HEK293 (cell line): Measurements from ENCODE around the gene SERPINA1.

Source experiments
- CTCF ChIA-PET: fragments of 350-600 bp; formaldehyde crosslinking; extraction: SDS; loops from one replicate; lab custom pipeline; 2021; ENCODE audit warnings: antibody characterized with exemption; lab: Yijun Ruan, JAX
- POLR2A ChIA-PET: fragments of 300-600 bp; formaldehyde crosslinking; extraction: SDS; loops from one replicate; lab custom pipeline; 2020; ENCODE audit warnings: antibody characterized with exemption, inconsistent platforms; lab: Yijun Ruan, JAX
- H3K27ac ChIP-seq: fragments of 200-500 bp; sonication (Bioruptor generic); 2 replicates; pipeline ENCODE4 v1.5.1; 2014; ENCODE audit warnings: low read depth, low read length, control low read depth, inconsistent platforms; ENCODE audit errors: extremely low read depth
- H3K36me3 ChIP-seq, 2 experiments: fragments of 200-500 bp in 1 of 2; sonication (Bioruptor generic) in 1 of 2; 1 replicate in 1 of 2; 2 replicates in 1 of 2; pipeline ENCODE4 v1.5.1; 2014 to 2017; ENCODE audit warnings: inconsistent platforms in 2 of 2, low read length in 2 of 2; ENCODE audit not compliant: control insufficient read depth in 2 of 2, insufficient read depth in 1 of 2
- H3K4me1 ChIP-seq: fragments of 200-500 bp; sonication (Bioruptor generic); 2 replicates; pipeline ENCODE4 v1.5.1; 2014; ENCODE audit warnings: mild to moderate bottlenecking, low read length, inconsistent platforms; ENCODE audit not compliant: control insufficient read depth, insufficient read depth
- H3K4me3 ChIP-seq: 2 replicates; pipeline ENCODE4 v1.5.1; 2011; ENCODE audit warnings: low read depth, mild to moderate bottlenecking, control low read depth, low read length, moderate library complexity
- H3K9me3 ChIP-seq: fragments of 200-500 bp; sonication (Bioruptor generic); 2 replicates; pipeline ENCODE4 v1.5.1; 2014; ENCODE audit warnings: low read depth, low read length, inconsistent platforms; ENCODE audit not compliant: control insufficient read depth, insufficient read depth
- IKZF3 ChIP-seq: fragments of 450-650 bp; IDR thresholded peaks from 2 replicates; pipeline ENCODE4 v1.5.0; 2018; ENCODE audit warnings: missing biosample characterization, mild to moderate bottlenecking, missing genetic modification characterization, moderate library complexity
- PRDM1 ChIP-seq: fragments of 450-650 bp; formaldehyde crosslinking; IDR thresholded peaks from 2 replicates; pipeline ENCODE4; 2016; ENCODE audit warnings: missing biosample characterization, missing genetic modification characterization
- ZNF10 ChIP-seq: fragments of 450-650 bp; formaldehyde crosslinking; IDR thresholded peaks from 2 replicates; pipeline ENCODE4 v1.5.1; 2017; ENCODE audit warnings: missing biosample characterization, missing genetic modification characterization
- ZNF350 ChIP-seq: fragments of 450-650 bp; formaldehyde crosslinking; IDR thresholded peaks from 2 replicates; pipeline ENCODE4 v1.5.0; 2017; ENCODE audit warnings: missing biosample characterization, mild to moderate bottlenecking, missing genetic modification characterization
- ZNF354C ChIP-seq: fragments of 450-650 bp; formaldehyde crosslinking; IDR thresholded peaks from 2 replicates; pipeline ENCODE4 v1.5.1; 2016; ENCODE audit warnings: missing biosample characterization, missing genetic modification characterization, low read depth, borderline replicate concordance
- ZNF426 ChIP-seq: fragments of 450-650 bp; formaldehyde crosslinking; IDR thresholded peaks from 2 replicates; pipeline ENCODE4 v1.5.1; 2017; ENCODE audit warnings: missing biosample characterization, missing genetic modification characterization, mild to moderate bottlenecking, inconsistent platforms, moderate library complexity
- ZNF501 ChIP-seq: fragments of 450-650 bp; formaldehyde crosslinking; IDR thresholded peaks from 2 replicates; pipeline ENCODE4 v1.5.1; 2016; ENCODE audit warnings: missing biosample characterization, missing genetic modification characterization
- ZNF555 ChIP-seq: fragments of 450-650 bp; formaldehyde crosslinking; conservative IDR thresholded peaks from 2 replicates; pipeline ENCODE4 v1.5.1; 2017; ENCODE audit warnings: missing biosample characterization, mild to moderate bottlenecking, missing genetic modification characterization, inconsistent platforms
- ZNF747 ChIP-seq: fragments of 450-650 bp; formaldehyde crosslinking; IDR thresholded peaks from 2 replicates; pipeline ENCODE4 v1.5.1; 2016; ENCODE audit warnings: missing biosample characterization, missing genetic modification characterization
- ZNF768 ChIP-seq: fragments of 450-650 bp; formaldehyde crosslinking; IDR thresholded peaks from 2 replicates; pipeline ENCODE4 v1.5.1; 2018; ENCODE audit warnings: missing biosample characterization, mild to moderate bottlenecking, missing genetic modification characterization
- ZSCAN30 ChIP-seq: fragments of 450-650 bp; IDR thresholded peaks from 2 replicates; pipeline ENCODE4 v1.5.1; 2018; ENCODE audit warnings: missing biosample characterization, mild to moderate bottlenecking, missing genetic modification characterization, moderate library complexity
- TF ChIP-seq, protein P1 (sequence below): fragments of 450-650 bp; formaldehyde crosslinking; IDR thresholded peaks from 2 replicates; pipeline ENCODE4 v1.5.1; 2016; ENCODE audit warnings: missing biosample characterization, missing genetic modification characterization
- TF ChIP-seq, protein P2 (sequence below): fragments of 450-650 bp; formaldehyde crosslinking; IDR thresholded peaks from 2 replicates; pipeline ENCODE4 v1.5.1; 2016; ENCODE audit warnings: missing biosample characterization, missing genetic modification characterization
- TF ChIP-seq, protein P3 (sequence below): fragments of 450-650 bp; formaldehyde crosslinking; IDR thresholded peaks from 2 replicates; pipeline ENCODE4 v1.5.1; 2016; ENCODE audit warnings: missing biosample characterization, missing genetic modification characterization
- TF ChIP-seq, protein P4 (sequence below): fragments of 450-650 bp; formaldehyde crosslinking; IDR thresholded peaks from 2 replicates; pipeline ENCODE4 v1.5.1; 2016; ENCODE audit warnings: missing biosample characterization, missing genetic modification characterization
- TF ChIP-seq, protein P5 (sequence below): fragments of 450-650 bp; formaldehyde crosslinking; IDR thresholded peaks from 2 replicates; pipeline ENCODE4 v1.5.1; 2016; ENCODE audit warnings: missing biosample characterization, missing genetic modification characterization

SERPINA1 gene

DNA sequence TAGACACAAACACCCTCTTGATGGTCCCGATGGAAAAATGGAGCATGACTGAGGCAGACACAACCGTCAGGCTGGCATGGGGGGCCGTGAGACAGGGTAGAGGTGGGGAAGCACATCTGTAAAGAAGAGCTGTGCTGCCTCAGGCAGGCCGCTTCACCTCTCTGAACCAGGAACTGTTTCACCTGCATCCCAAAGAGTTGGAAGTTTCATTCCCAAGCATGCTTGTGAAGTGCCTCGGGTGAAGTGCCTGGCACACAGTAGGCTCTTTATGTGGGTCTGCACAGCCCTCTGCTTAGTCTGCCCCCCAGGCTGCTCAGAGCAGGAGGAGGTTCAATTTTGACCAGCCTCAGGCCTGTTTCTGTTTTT is 685 bp upstream of the SERPINA1 start:
- Histone ChIP-seq H3K4me3 (no peak overlapping the region), H3K9me3 (no peaks in the 10 kb centered on the region), H3K27ac (no peak overlapping the region), H3K4me1 (no peaks in the 10 kb centered on the region), H3K36me3 (no peaks in the 10 kb centered on the region)
- CTCF ChIA-PET, result no interaction called here
- TF ChIP-seq ZNF426 (tag by site-specific recombination) (no peak), ZNF768 (tag by site-specific recombination) (0 out of 2 replicates have a peak, but pooled peaks have one; percentile 52), IKZF3 (tag by site-specific recombination) (no peak)
- POLR2A ChIA-PET, result no interaction called here

DNA sequence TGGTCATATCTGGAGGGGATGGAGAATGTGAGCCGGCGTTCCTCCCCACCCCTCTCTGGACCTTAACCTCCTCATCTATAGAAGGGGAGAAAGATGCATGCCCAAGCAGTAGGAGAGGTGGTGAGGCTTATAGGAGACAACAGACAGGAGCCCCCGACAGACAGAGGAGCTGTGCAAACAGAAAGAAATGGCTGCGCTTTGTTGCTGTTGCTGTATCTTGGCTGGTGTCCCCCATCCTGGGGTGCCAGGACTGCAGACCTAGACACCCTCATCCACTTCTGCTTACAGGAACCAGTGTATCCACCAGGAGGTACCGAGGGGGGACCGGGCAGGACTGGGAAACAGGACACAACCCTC is 397 bp downstream of the SERPINA1 start:
- no peak overlapping the region for H3K27ac ChIP-seq
- no peak overlapping the region for H3K4me3 ChIP-seq
- ChIA-PET POLR2A (no interaction called here), CTCF (no interaction called here)
- no peak for TF ChIP-seq ZNF747 (tag by site-specific recombination)
- no peak for TF ChIP-seq ZSCAN30
- no peak for TF ChIP-seq ZNF555
- TF ChIP-seq, protein P1, sequence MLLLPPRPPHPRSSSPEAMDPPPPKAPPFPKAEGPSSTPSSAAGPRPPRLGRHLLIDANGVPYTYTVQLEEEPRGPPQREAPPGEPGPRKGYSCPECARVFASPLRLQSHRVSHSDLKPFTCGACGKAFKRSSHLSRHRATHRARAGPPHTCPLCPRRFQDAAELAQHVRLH, result no peak
- TF ChIP-seq, protein P2, sequence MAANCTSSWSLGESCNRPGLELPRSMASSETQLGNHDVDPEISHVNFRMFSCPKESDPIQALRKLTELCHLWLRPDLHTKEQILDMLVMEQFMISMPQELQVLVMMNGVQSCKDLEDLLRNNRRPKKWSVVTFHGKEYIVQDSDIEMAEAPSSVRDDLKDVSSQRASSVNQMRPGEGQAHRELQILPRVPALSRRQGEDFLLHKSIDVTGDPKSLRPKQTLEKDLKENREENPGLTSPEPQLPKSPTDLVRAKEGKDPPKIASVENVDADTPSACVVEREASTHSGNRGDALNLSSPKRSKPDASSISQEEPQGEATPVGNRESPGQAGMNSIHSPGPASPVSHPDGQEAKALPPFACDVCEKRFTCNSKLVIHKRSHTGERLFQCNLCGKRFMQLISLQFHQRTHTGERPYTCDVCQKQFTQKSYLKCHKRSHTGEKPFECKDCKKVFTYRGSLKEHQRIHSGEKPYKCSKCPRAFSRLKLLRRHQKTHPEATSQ, result no peak
- no peaks in the 10 kb centered on the region for H3K9me3 ChIP-seq
- H3K36me3 ChIP-seq, result no peaks in the 10 kb centered on the region
- no peaks in the 10 kb centered on the region for H3K4me1 ChIP-seq

DNA sequence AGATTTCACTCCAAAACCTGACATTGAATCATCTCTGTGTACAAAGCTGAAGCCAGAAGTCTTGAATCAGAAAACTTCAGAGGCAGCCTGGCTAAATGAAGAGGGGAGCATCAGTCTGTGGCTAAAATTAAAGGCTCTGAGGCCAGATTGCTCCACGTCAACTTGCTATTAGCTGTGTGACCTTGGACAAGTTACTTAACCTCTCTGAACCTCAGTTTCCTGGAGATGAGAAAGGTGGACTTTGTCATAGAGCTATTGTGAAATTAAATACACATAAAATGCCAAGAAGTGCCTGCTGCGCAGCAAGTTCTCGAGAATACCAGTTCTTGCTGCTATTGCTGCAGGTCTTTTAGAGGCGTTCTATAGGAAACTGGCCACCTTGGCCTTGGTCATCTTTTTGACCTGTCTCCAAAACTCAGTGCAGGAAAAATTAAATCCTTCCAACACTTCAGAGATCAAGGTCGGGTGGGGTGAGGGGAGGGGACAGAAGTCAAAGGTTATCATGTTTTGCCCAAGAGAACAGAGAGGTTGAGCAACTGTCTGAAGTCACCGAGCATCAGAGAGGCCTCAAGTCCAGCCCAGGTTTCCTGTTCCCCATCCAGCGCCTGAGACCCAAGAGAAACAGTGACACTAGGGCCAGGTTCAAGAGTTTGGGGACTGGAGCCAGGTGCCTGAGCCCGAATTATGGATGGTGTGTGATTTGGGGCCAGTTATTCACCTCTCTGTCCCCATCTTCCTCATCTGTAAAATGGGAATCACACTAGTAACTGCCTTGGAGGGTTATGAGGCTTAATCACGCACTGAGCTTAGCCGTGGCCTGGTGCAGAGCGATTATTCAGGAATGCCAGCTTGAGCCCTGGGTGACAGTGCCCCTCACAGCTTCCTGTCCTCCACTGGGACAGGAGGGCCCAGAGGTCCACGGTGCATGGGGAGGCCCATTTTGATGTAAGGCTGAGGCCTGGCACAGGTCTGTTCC is 1.1 kb downstream of the SERPINA1 start:
- ChIA-PET POLR2A (no interaction called here), CTCF (interaction anchor here (0.6 to 1.2 kb wide), 2 partner anchors 14 to 715 kb away, joined by 3 read pairs; no protein-coding TSS in a partner anchor)
- H3K4me1 ChIP-seq, result no peaks in the 10 kb centered on the region
- no peak overlapping the region for H3K4me3 ChIP-seq
- no peaks in the 10 kb centered on the region for H3K36me3 ChIP-seq
- TF ChIP-seq ZNF768 (tag by site-specific recombination) (peak; percentile 71), ZNF354C (tag by site-specific recombination) (no peak)
- H3K27ac ChIP-seq, result no peak overlapping the region
- no peaks in the 10 kb centered on the region for H3K9me3 ChIP-seq

DNA sequence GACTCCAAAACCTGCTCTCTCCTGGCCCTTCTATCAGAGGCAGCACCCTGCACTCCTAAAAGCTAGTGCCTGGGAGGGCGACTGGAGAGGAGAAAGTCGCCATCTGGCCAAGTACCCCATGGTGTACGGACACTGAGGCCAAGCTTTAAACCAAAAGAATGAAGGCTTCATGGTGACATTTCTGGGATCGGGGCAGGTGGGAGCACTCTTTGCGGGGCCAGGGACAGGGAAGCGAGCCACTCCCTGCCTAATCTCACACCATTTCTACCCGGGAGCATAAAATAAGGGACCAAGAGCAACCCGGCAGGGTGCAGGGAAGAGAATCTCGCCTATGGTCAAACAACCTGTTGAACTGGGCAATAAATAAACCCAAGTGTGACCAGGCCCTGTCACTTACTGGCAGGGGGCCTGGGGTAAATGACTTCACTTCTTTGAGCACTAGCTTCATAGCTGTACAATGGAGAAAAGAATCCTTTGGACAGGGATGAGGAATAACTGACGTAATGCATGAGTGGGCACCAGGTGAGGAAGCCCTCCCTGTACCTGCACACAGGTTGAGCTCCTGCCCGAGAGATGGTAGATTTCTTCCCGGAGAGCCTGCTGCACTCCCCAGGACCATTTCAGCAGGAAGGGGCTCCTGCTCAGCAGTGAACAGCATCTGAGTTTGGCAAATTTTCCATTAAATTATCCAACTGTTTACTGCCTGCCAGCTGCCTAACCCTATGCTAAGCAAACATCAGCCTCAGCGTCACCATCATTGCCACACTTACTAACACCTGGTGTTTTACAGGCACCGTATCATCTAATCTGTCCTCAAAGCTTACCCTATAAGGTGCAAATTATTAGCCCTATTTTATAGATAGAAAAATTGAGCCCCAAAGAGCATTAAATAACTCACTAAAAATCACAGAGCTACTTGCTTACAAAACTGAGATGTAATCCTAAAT is 2.0 kb downstream of the SERPINA1 start:
- H3K9me3 ChIP-seq, result no peaks in the 10 kb centered on the region
- no peaks in the 10 kb centered on the region for H3K4me1 ChIP-seq
- ChIA-PET POLR2A (no interaction called here), CTCF (interaction anchor here (0.6 to 1.2 kb wide), 2 partner anchors 13 to 716 kb away, joined by 3 read pairs; no protein-coding TSS in a partner anchor)
- H3K36me3 ChIP-seq, result no peaks in the 10 kb centered on the region
- H3K4me3 ChIP-seq, result no peak overlapping the region
- H3K27ac ChIP-seq, result no peak overlapping the region
- no peak for TF ChIP-seq ZNF350
- no peak for TF ChIP-seq ZNF501 (tag by site-specific recombination)
- TF ChIP-seq, protein P3, sequence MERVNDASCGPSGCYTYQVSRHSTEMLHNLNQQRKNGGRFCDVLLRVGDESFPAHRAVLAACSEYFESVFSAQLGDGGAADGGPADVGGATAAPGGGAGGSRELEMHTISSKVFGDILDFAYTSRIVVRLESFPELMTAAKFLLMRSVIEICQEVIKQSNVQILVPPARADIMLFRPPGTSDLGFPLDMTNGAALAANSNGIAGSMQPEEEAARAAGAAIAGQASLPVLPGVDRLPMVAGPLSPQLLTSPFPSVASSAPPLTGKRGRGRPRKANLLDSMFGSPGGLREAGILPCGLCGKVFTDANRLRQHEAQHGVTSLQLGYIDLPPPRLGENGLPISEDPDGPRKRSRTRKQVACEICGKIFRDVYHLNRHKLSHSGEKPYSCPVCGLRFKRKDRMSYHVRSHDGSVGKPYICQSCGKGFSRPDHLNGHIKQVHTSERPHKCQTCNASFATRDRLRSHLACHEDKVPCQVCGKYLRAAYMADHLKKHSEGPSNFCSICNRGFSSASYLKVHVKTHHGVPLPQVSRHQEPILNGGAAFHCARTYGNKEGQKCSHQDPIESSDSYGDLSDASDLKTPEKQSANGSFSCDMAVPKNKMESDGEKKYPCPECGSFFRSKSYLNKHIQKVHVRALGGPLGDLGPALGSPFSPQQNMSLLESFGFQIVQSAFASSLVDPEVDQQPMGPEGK, result no peak
- TF ChIP-seq PRDM1 (tag by site-specific recombination), result no peak
- TF ChIP-seq ZNF10 (tag by site-specific recombination), result no peak
- TF ChIP-seq, protein P4, sequence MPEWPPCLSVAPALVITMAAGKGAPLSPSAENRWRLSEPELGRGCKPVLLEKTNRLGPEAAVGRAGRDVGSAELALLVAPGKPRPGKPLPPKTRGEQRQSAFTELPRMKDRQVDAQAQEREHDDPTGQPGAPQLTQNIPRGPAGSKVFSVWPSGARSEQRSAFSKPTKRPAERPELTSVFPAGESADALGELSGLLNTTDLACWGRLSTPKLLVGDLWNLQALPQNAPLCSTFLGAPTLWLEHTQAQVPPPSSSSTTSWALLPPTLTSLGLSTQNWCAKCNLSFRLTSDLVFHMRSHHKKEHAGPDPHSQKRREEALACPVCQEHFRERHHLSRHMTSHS (tag by site-specific recombination), result no peak
- TF ChIP-seq, protein P5, sequence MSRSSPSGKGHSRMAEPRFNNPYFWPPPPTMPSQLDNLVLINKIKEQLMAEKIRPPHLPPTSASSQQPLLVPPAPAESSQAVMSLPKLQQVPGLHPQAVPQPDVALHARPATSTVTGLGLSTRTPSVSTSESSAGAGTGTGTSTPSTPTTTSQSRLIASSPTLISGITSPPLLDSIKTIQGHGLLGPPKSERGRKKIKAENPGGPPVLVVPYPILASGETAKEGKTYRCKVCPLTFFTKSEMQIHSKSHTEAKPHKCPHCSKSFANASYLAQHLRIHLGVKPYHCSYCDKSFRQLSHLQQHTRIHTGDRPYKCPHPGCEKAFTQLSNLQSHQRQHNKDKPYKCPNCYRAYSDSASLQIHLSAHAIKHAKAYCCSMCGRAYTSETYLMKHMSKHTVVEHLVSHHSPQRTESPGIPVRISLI, result no peak
